T-cell (primary cell): ENCODE results near the gene PRPS1. TPM values are rescaled to one million over a fixed set of nuclear protein-coding genes. Genes with fewer than 3 reads are reported as not detected.
"Not testable (repeated sequence)": the region's sequence is repeated elsewhere in the genome, so short reads cannot be mapped to it uniquely, and the experiment has no call there.

Experiments used
- ATAC-seq, 4 experiments: fragments of 200-7000 bp in 3 of 4; fragments of 150-1000 bp in 1 of 4; cut with Tn5 transposase; replicated peaks in 1 of 4; 1 replicate in 3 of 4; 2 replicates in 1 of 4; pipeline ENCODE4 v1.10.0; 2021; ENCODE audit warnings: moderate library complexity in 3 of 4, mild to moderate bottlenecking in 2 of 4, moderate number of reproducible peaks in 1 of 4
- CTCF ChIA-PET, 2 donors: fragments of 300-600 bp; sonication (Branson Sonifier 250); formaldehyde crosslinking; loops; one replicate each; lab custom pipeline; 2022; ENCODE audit warnings: antibody characterized with exemption in 2 of 2; lab: Charles Lee
- POLR2A ChIA-PET, 2 donors: fragments of 300-600 bp; sonication (Branson Sonifier 250); formaldehyde crosslinking; loops; one replicate each; lab custom pipeline; 2022; ENCODE audit warnings: antibody characterized with exemption in 2 of 2; lab: Charles Lee
- DNase-seq, 35 experiments: peaks; one replicate each; pipeline versions ENCODE4 v3.0.0 to v3.0.0-alpha.2; 2013 to 2023
- H3K27ac ChIP-seq: one replicate; pipeline ENCODE4 v1.5.1; 2013; ENCODE audit warnings: low read length
- H3K27me3 ChIP-seq, 2 experiments: replicated peaks in 1 of 2; 1 replicate in 1 of 2; 2 replicates in 1 of 2; pipeline versions ENCODE4 v1.6.1 to v1.7.0; 2013; ENCODE audit warnings: low read length in 1 of 2, mixed read lengths in 1 of 2; ENCODE audit not compliant: control insufficient read depth in 2 of 2, insufficient read depth in 2 of 2; ENCODE audit errors: extremely low read depth in 1 of 2
- H3K36me3 ChIP-seq, 2 donors: 1 replicate in 1 of 2; 2 replicates in 1 of 2; pipeline versions ENCODE4 v1.6.1 to v1.7.0; 2013; ENCODE audit warnings: low read length in 1 of 2; ENCODE audit not compliant: control insufficient read depth in 2 of 2, insufficient read depth in 1 of 2; ENCODE audit errors: extremely low read depth in 1 of 2
- H3K4me1 ChIP-seq, 2 experiments: 1 replicate in 1 of 2; 2 replicates in 1 of 2; pipeline versions ENCODE4 v1.6.1 to v1.7.0; 2013; ENCODE audit warnings: low read length in 2 of 2, mixed read lengths in 1 of 2; ENCODE audit not compliant: insufficient read depth in 2 of 2, control insufficient read depth in 1 of 2; ENCODE audit errors: extremely low read depth in 1 of 2
- H3K4me3 ChIP-seq, 2 donors: 1 replicate in 1 of 2; 2 replicates in 1 of 2; pipeline versions ENCODE4 v1.5.1 to v1.7.0; 2013; ENCODE audit warnings: mild to moderate bottlenecking in 2 of 2, low read length in 1 of 2, moderate library complexity in 1 of 2; ENCODE audit not compliant: control insufficient read depth in 1 of 2; ENCODE audit errors: extremely low read depth in 1 of 2
- H3K9me3 ChIP-seq: 2 replicates; pipeline ENCODE4 v1.7.0; 2013
- H3K27ac Mint-ChIP-seq, 2 donors: one replicate each; pipeline ENCODE4 v1.8.0; 2020 to 2021; ENCODE audit warnings: mild to moderate bottlenecking in 2 of 2, mixed read lengths in 2 of 2
- H3K27me3 Mint-ChIP-seq, 2 donors: one replicate each; pipeline ENCODE4 v1.8.0; 2021 to 2022; ENCODE audit warnings: mixed read lengths in 2 of 2
- H3K36me3 Mint-ChIP-seq: one replicate; pipeline ENCODE4 v1.8.0; 2021; ENCODE audit warnings: mixed read lengths
- H3K4me1 Mint-ChIP-seq, 3 donors: one replicate each; pipeline ENCODE4 v1.8.0; 2020 to 2022; ENCODE audit warnings: mixed read lengths in 3 of 3, mild to moderate bottlenecking in 1 of 3
- H3K4me3 Mint-ChIP-seq, 3 donors: one replicate each; pipeline ENCODE4 v1.8.0; 2020 to 2022; ENCODE audit warnings: mild to moderate bottlenecking in 3 of 3, mixed read lengths in 3 of 3, moderate library complexity in 3 of 3
- H3K9me3 Mint-ChIP-seq, 3 donors: one replicate each; pipeline ENCODE4 v1.8.0; 2020 to 2022; ENCODE audit warnings: mixed read lengths in 3 of 3
- WGBS: methylation state at CpG from one replicate; pipeline ENCODE4 v1.1.5; 2013; ENCODE audit warnings: missing lambda C conversion rate; ENCODE audit not compliant: insufficient coverage; 5-methylcytosine and 5-hydroxymethylcytosine counted together
- total RNA-seq, 35 experiments: library from RNA in 6 of 35; stranded (reverse) in 6 of 35; fragments of 120-200 nt in 1 of 35; gene quantifications; one replicate each; pipeline versions ENCODE4 v1.2.1 to v1.2.4 and lab custom pipeline; 2013 to 2026

The PRPS1 gene
- total RNA-seq, 5 donors from 2014 or later (not counting 1 experiment from before 2014, with no cell fraction given): 57.9 to 74.0 (median 60.7) TPM

- H3K4me3 ChIP-seq: no peak overlapping the region
- H3K36me3 ChIP-seq: no peaks in the 10 kb centered on the region
- ChIA-PET POLR2A (no interaction called here), CTCF (interaction anchor here in 1 of 2 donors (1.1 kb wide), 1 partner anchor 18 kb away, joined by 3 read pairs; no protein-coding TSS in a partner anchor)
- WGBS: 87% methylated on average over 3 of the region's 13 CpGs
- no peak overlapping the region for H3K27ac Mint-ChIP-seq
- H3K9me3 Mint-ChIP-seq: no peaks in the 10 kb centered on the region
- peaks cover 0 to 6% of the 10 kb centered on the region in 2 donors for H3K27me3 Mint-ChIP-seq
- no peaks in the 10 kb centered on the region for H3K9me3 ChIP-seq
- no peaks in the 10 kb centered on the region for H3K4me1 ChIP-seq
- H3K4me3 Mint-ChIP-seq: no peak overlapping the region
- H3K36me3 Mint-ChIP-seq: no peaks in the 10 kb centered on the region
- no peaks in the 10 kb centered on the region for H3K27me3 ChIP-seq
- H3K27ac ChIP-seq: no peak overlapping the region
- no peaks in the 10 kb centered on the region for H3K4me1 Mint-ChIP-seq
- ATAC-seq (no peak), DNase-seq (no peak)
These were observed 24.7 kb upstream of the PRPS1 start for GRCh38 chrX:107603429-107604159.

- H3K36me3 Mint-ChIP-seq, H3K27me3 ChIP-seq, CTCF ChIA-PET, H3K36me3 ChIP-seq, POLR2A ChIA-PET, H3K4me3 ChIP-seq, H3K4me1 ChIP-seq, H3K27ac Mint-ChIP-seq, H3K9me3 Mint-ChIP-seq, H3K4me3 Mint-ChIP-seq, H3K9me3 ChIP-seq, DNase-seq, H3K27ac ChIP-seq, ATAC-seq, H3K4me1 Mint-ChIP-seq: not testable (repeated sequence)
- WGBS: no CpG with 5 or more reads among the region's 5 CpGs
- peaks cover 0 to 15% of the 10 kb centered on the region in 2 donors for H3K27me3 Mint-ChIP-seq
These were observed 19.2 kb upstream of the PRPS1 start for GRCh38 chrX:107609061-107609460.

- ChIA-PET CTCF (no interaction called here), POLR2A (interaction anchor here in 1 of 2 donors (1.1 kb wide), 1 partner anchor 27 kb away, joined by 3 read pairs; no protein-coding TSS in a partner anchor)
- no CpG with 5 or more reads among the region's 2 CpGs for WGBS
- H3K36me3 ChIP-seq: no peaks in the 10 kb centered on the region
- ATAC-seq: no peak
- H3K4me1 ChIP-seq: no peaks in the 10 kb centered on the region
- peaks cover 0 to 15% of the 10 kb centered on the region in 2 donors for H3K27me3 Mint-ChIP-seq
- H3K27ac ChIP-seq: no peak overlapping the region
- no peak for DNase-seq
- no peaks in the 10 kb centered on the region for H3K4me1 Mint-ChIP-seq
- no peak overlapping the region for H3K4me3 Mint-ChIP-seq
- H3K27me3 ChIP-seq: no peaks in the 10 kb centered on the region
- H3K36me3 Mint-ChIP-seq: no peaks in the 10 kb centered on the region
- H3K9me3 Mint-ChIP-seq: no peaks in the 10 kb centered on the region
- no peak overlapping the region for H3K27ac Mint-ChIP-seq
- H3K9me3 ChIP-seq: no peaks in the 10 kb centered on the region
- no peak overlapping the region for H3K4me3 ChIP-seq
These were observed 17.6 kb upstream of the PRPS1 start for GRCh38 chrX:107610667-107611066.

- no peaks in the 10 kb centered on the region for H3K4me1 ChIP-seq
- CTCF ChIA-PET: no interaction called here
- ATAC-seq: no peak
- no peaks in the 10 kb centered on the region for H3K36me3 Mint-ChIP-seq
- H3K4me3 ChIP-seq: no peak overlapping the region
- H3K27ac Mint-ChIP-seq: no peak overlapping the region
- H3K27me3 ChIP-seq: no peaks in the 10 kb centered on the region
- POLR2A ChIA-PET: no interaction called here
- peaks cover 0 to 4% of the 10 kb centered on the region in 2 donors for H3K27me3 Mint-ChIP-seq
- no peaks in the 10 kb centered on the region for H3K9me3 ChIP-seq
- H3K4me3 Mint-ChIP-seq: no peak overlapping the region
- no peak overlapping the region for H3K27ac ChIP-seq
- no peaks in the 10 kb centered on the region for H3K4me1 Mint-ChIP-seq
- H3K9me3 Mint-ChIP-seq: no peaks in the 10 kb centered on the region
- DNase-seq: no peak
- no peaks in the 10 kb centered on the region for H3K36me3 ChIP-seq
- 87% methylated on average over 4 of the region's 7 CpGs for WGBS
These were observed 8.4 kb upstream of the PRPS1 start for GRCh38 chrX:107619885-107620322.

- H3K4me3 Mint-ChIP-seq: no peak overlapping the region
- WGBS: 92% methylated on average over 2 of the region's 2 CpGs
- H3K4me1 ChIP-seq: peaks cover 4 to 7% of the 10 kb centered on the region in 2 experiments
- DNase-seq (no peak), ATAC-seq (no peak)
- H3K27ac ChIP-seq: no peak overlapping the region
- H3K27me3 Mint-ChIP-seq: peaks cover 0 to 26% of the 10 kb centered on the region in 2 donors
- H3K9me3 ChIP-seq: no peaks in the 10 kb centered on the region
- no peak overlapping the region for H3K4me3 ChIP-seq
- H3K27ac Mint-ChIP-seq: no peak overlapping the region
- H3K9me3 Mint-ChIP-seq: no peaks in the 10 kb centered on the region
- ChIA-PET CTCF (no interaction called here), POLR2A (no interaction called here)
- peaks cover 10 to 16% (median 13%) of the 10 kb centered on the region in 3 donors for H3K4me1 Mint-ChIP-seq
- no peaks in the 10 kb centered on the region for H3K36me3 Mint-ChIP-seq
- H3K27me3 ChIP-seq: no peaks in the 10 kb centered on the region
- no peaks in the 10 kb centered on the region for H3K36me3 ChIP-seq
These were observed 3.4 kb upstream of the PRPS1 start for GRCh38 chrX:107624893-107625292.

- CTCF ChIA-PET: interaction anchor here in 1 of 2 donors (0.7 kb wide), 1 partner anchor 32 kb away, joined by 4 read pairs; no protein-coding TSS in a partner anchor
These were observed 2.6 kb upstream of the PRPS1 start for GRCh38 chrX:107625739-107626138.

More at GRCh38 chrX:107625739-107626138, 2.6 kb upstream of the PRPS1 start:
- no peak overlapping the region for H3K4me3 ChIP-seq
- H3K4me1 Mint-ChIP-seq: peaks cover 18 to 25% (median 21%) of the 10 kb centered on the region in 3 donors
- H3K9me3 Mint-ChIP-seq: no peaks in the 10 kb centered on the region
- peaks cover 7% of the 10 kb centered on the region in 2 experiments for H3K4me1 ChIP-seq
- H3K27ac ChIP-seq: no peak overlapping the region
- no peaks in the 10 kb centered on the region for H3K27me3 ChIP-seq
- no peak overlapping the region for H3K27ac Mint-ChIP-seq
- POLR2A ChIA-PET: no interaction called here
- ATAC-seq (no peak), DNase-seq (no peak)
- no peaks in the 10 kb centered on the region for H3K36me3 ChIP-seq
- H3K4me3 Mint-ChIP-seq: no peak overlapping the region
- H3K9me3 ChIP-seq: no peaks in the 10 kb centered on the region
- WGBS: no CpG with 5 or more reads among the region's 5 CpGs
- H3K36me3 Mint-ChIP-seq: no peaks in the 10 kb centered on the region
- peaks cover 0 to 25% of the 10 kb centered on the region in 2 donors for H3K27me3 Mint-ChIP-seq
